Fibroblast of the aortic adventitia (primary cell): Measurements from ENCODE around the gene STX19. TPM values are rescaled to one million over a fixed set of nuclear protein-coding genes. Genes with fewer than 3 reads are reported as not detected.
"Not testable (repeated sequence)": the region's sequence is repeated elsewhere in the genome, so short reads cannot be mapped to it uniquely, and the experiment has no call there.

ENCODE experiments used
- DNase-seq: peaks from one replicate; pipeline ENCODE4 v3.0.0-alpha.2; 2010; ENCODE audit warnings: low read depth
- H3K4me3 ChIP-seq: 2 replicates; pipeline ENCODE4 v1.5.1; 2011; ENCODE audit warnings: low read depth, mild to moderate bottlenecking, control low read depth, low read length, moderate library complexity
- total RNA-seq: library from RNA; depleted of rRNA; stranded (reverse); fragments of >200 nt; gene quantifications from 2 replicates; pipeline ENCODE4 v1.2.3, GENCODE V29; 2012; ENCODE audit warnings: low replicate concordance
- TF ChIP-seq, protein P1 (sequence below): IDR thresholded peaks from 2 replicates; pipeline ENCODE4 v1.5.1; 2011; ENCODE audit warnings: mild to moderate bottlenecking, low read length, control low read depth, inconsistent platforms; ENCODE audit not compliant: insufficient read depth

The STX19 gene
- total RNA-seq, 1 donor = not detected

DNA sequence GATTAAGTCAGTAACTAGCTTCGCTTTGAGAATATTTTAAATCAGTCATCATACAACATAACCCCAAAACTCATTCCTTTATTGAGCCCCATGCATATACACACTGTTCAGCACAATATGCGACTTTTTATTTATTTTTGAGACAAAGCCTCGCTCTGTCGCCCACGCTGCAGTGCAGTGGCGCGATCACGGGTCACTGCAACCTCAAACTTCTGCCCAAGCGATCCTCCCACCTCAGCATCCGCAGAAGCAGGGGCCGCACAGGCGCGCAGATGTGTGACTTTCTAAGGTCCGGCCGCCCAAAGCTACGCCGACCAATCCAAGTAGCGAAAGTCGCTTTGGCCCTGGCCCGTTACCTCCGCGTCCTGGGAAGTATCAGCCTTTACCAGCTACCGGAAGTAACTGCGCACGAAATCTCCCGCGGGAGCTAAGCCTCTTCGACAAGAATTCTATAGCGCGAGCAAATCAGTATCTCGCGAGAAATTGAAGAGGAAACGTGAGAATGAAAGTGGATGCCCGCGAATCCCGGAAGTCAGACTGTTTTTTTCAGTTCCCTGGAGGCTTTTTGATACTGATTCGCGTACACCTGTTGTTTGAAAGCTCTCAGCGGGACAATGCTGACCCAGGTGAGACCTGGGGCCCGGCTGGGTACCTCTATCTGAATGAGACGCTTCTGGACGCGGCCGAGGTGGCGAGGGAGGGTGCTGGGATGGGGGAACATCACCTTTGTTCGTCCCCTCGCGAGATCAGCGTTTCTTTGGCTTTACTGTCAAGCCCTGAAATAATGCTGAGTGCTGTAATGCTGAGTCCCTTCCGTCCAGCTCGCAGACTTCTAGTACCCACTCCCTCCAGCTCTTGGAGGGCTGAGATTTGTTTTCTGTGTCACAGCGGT lies 34.4 kb upstream of the STX19 start, which contains the start of the genes DHFR2 and NSUN3:
Gene DHFR2 (minus strand): TSS at position 404 of the 892 bp plus-strand sequence. CDS start 1,405 bp downstream, outside the sequence.
Gene NSUN3 (plus strand): TSS at position 549 of the 892 bp plus-strand sequence. CDS start 66 bp downstream, at position 615.
- peak within 1 kb of the TSS; percentile 84 for H3K4me3 ChIP-seq
- TF ChIP-seq, protein P1, sequence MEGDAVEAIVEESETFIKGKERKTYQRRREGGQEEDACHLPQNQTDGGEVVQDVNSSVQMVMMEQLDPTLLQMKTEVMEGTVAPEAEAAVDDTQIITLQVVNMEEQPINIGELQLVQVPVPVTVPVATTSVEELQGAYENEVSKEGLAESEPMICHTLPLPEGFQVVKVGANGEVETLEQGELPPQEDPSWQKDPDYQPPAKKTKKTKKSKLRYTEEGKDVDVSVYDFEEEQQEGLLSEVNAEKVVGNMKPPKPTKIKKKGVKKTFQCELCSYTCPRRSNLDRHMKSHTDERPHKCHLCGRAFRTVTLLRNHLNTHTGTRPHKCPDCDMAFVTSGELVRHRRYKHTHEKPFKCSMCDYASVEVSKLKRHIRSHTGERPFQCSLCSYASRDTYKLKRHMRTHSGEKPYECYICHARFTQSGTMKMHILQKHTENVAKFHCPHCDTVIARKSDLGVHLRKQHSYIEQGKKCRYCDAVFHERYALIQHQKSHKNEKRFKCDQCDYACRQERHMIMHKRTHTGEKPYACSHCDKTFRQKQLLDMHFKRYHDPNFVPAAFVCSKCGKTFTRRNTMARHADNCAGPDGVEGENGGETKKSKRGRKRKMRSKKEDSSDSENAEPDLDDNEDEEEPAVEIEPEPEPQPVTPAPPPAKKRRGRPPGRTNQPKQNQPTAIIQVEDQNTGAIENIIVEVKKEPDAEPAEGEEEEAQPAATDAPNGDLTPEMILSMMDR = no peak
- peak; percentile 99 for DNase-seq

DNA sequence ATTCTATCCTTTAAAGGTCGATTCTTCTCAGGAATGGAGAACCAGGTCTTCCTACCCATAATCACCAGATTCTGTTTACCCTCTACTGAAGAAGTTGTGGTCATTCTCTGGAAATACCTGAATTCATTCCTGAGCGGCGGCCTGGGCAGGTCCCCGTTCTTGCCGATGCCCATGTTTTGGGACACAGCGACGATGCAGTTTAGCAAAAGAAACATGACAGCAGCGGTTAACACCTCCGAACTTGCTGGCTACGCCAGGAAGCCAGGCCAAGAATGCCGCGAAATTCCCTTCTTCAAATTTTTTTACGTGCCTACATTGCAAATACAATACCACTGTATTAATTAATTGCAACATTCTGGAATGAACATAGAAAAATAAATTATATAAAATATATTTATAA lies 32.9 kb upstream of the STX19 start:
- no peak overlapping the region for H3K4me3 ChIP-seq
- TF ChIP-seq, protein P1 = no peak
- DNase-seq = no peak

DNA sequence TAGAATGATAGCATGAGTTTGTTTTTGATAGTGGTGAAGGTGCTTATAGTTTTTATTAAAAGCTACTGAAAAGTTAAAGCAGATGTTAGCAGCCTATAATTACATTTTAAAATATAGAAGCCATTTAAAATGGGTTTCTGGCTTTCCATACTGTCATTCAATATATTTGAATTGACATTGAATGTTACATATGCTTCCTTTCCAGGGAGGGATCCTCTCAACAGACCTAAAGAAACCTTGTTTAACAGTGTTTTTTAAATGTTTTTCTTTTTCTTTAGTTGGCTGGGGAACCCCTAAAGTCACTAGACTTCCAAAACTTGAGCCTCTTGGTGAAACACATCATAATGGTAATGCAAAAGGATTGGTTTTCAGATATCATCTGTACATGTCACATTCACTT lies 22.1 kb upstream of the STX19 start:
- no peak overlapping the region for H3K4me3 ChIP-seq
- TF ChIP-seq, protein P1 = no peak
- DNase-seq = no peak

DNA sequence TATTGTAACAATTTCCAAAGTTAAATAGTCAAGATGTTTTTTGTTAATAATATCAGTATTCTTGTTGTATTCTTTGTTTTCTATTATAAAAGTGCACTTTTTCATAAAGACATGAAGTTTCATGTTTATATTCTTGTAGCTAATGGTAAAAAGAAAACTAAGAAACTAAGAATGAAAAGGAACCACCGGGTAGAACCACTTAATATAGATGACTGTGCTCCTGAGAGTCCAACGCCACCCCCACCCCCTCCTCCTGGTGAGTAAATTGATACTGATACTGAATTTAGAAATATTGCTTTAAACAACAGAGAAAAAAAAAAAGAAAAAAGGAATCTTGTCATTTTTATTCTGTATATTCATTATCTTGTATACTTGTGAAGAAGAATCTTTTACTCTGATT lies 20.9 kb upstream of the STX19 start:
- no peak for DNase-seq
- TF ChIP-seq, protein P1 = no peak
- no peak overlapping the region for H3K4me3 ChIP-seq

DNA sequence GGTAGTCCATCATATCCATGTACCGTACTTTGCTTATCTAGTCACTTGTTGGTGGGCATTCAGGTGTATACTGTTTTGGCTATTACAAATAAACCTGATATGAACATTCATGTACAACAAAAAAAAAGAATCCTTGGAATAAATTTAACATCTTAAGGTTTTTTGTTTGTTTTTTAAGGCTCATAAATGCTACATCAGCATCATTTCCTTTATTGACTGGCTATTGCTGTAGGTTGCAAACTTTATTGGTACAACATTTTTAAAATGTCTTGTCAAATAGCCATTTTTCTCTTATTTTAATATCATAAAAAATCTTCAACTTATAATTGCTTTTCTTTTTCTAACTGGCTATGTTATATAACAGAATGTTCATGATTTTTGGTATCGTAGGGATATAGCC lies 18.1 kb upstream of the STX19 start:
- DNase-seq = no peak
- TF ChIP-seq, protein P1 = no peak
- no peak overlapping the region for H3K4me3 ChIP-seq

DNA sequence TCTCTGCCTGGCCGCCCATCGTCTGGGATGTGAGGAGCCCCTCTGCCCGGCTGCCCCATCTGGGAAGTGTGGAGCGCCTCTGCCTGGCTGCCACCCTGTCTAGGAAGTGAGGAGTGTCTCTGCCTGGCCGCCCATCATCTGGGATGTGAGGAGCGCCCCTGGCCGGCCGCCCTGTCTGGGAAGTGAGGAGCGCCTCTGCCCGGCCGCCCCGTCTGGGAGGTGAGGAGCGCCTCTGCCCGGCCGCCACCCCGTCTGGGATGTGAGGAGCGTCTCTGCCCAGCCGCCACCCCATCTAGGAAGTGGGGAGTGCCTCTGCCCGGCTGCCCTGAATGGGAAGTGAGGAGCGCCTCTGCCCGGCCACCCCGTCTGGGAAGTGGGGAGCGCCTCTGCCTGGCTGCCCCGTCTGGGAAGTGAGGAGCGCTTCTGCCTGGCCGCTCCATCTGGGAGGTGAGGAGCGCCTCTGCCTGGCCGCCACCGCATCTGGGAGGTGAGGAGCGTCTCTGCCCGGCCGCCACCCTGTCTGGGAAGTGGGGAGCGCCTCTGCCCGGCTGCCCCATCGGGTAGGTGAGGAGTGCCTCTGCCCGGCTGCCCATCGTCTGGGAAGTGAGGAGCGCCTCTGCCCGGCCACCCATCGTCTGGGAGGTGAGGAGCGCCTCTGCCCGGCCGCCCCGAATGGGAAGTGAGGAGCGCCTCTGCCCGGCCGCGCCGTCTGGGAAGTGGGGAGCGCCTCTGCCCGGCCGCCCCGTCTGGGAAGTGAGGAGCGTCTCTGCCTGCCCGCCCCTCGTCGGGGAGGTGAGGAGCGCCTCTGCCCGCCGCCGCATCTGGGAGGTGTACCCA lies 15.9 kb upstream of the STX19 start:
- DNase-seq, H3K4me3 ChIP-seq: not testable (repeated sequence)

DNA sequence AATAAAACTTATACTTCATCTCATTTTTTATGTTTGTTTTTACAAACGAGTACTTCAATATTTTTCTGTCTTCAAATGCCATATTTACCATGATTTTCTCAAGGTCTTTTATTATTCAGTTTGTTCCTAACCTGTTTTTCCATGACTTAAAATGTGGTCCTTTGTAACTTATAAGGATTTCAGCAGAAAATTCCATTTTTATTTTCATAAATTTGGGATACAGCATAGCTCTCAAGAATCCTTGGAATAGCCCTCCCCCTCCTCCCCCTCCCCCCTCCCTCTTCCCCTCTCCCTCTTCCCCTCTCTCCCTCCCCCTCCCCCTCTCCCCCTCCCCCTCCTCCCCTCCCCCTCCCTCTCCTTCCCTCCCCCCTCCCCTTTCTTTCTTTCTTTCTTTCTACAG lies 14.9 kb upstream of the STX19 start:
- no peak for DNase-seq
- TF ChIP-seq, protein P1 = no peak
- H3K4me3 ChIP-seq = no peak overlapping the region
